ENCODE results near the gene TCEANC2. TPM values are rescaled to one million over a fixed set of nuclear protein-coding genes. Genes with fewer than 3 reads are reported as not detected.
"Not testable (repeated sequence)": the region's sequence is repeated elsewhere in the genome, so short reads cannot be mapped to it uniquely, and the experiment has no call there.

The TCEANC2 gene
- polyA plus RNA-seq, 4 donors, result 1.3 to 5.1 (median 1.9) TPM

- no peak for FAIRE-seq
These were observed 35.4 kb upstream of the TCEANC2 start, which contains the start of gene LDLRAD1 for GRCh38 chr1:54017979-54018378. Gene LDLRAD1, minus strand, starts transcription at chr1:54018186. Its CDS starts 74 bp downstream, at chr1:54018112.

GRCh38 chr1:54018635-54019034, 34.8 kb upstream of the TCEANC2 start:
- Histone ChIP-seq H3K27ac (ENCODE audit: low read depth in 1 of 3, low read length in 2 of 3) (no peak overlapping the region), H3K4me3 (ENCODE audit: low read depth in 1 of 3, low read length in 3 of 3) (no peak overlapping the region), H3K27me3 (ENCODE audit: control insufficient read depth in 3 of 3, insufficient read depth in 3 of 3, low read length in 3 of 3) (no peaks in the 10 kb centered on the region), H3K36me3 (ENCODE audit: control insufficient read depth in 3 of 3, insufficient read depth in 2 of 3, low read depth in 1 of 3, low read length in 3 of 3) (no peaks in the 10 kb centered on the region), H3K4me1 (ENCODE audit: control insufficient read depth in 3 of 3, insufficient read depth in 2 of 3, low read depth in 1 of 3, low read length in 2 of 3) (peaks cover 0 to 26% (median 0%) of the 10 kb centered on the region in 3 donors), H3K9me3 (ENCODE audit: control insufficient read depth in 2 of 2, insufficient read depth in 1 of 2, low read depth in 1 of 2, low read length in 1 of 2) (no peaks in the 10 kb centered on the region)
- no peak for FAIRE-seq
- 72 to 77% (median 73%) methylated on average over 5 of the region's 5 CpGs for WGBS, 3 donors
- DNase-seq, result no peak

More at GRCh38 chr1:54017979-54018378, 35.4 kb upstream of the TCEANC2 start, which contains the start of gene LDLRAD1:
- Histone ChIP-seq H3K27ac (ENCODE audit: low read depth in 1 of 3, low read length in 2 of 3) (no peak within 1 kb of the TSS), H3K4me1 (ENCODE audit: control insufficient read depth in 3 of 3, insufficient read depth in 2 of 3, low read depth in 1 of 3, low read length in 2 of 3) (peaks cover 0 to 32% (median 0%) of the 10 kb centered on the region in 3 donors), H3K36me3 (ENCODE audit: control insufficient read depth in 3 of 3, insufficient read depth in 2 of 3, low read depth in 1 of 3, low read length in 3 of 3) (no peaks in the 10 kb centered on the region), H3K27me3 (ENCODE audit: control insufficient read depth in 3 of 3, insufficient read depth in 3 of 3, low read length in 3 of 3) (no peaks in the 10 kb centered on the region), H3K4me3 (ENCODE audit: low read depth in 1 of 3, low read length in 3 of 3) (no peak within 1 kb of the TSS), H3K9me3 (ENCODE audit: control insufficient read depth in 2 of 2, insufficient read depth in 1 of 2, low read depth in 1 of 2, low read length in 1 of 2) (no peaks in the 10 kb centered on the region)
- 21 to 44% (median 36%) methylated on average over 6 of the region's 6 CpGs for WGBS, 3 donors
- DNase-seq, result peak; percentile 29 to 80

GRCh38 chr1:54019562-54020176, 33.7 kb upstream of the TCEANC2 start:
- H3K36me3 ChIP-seq (ENCODE audit: control insufficient read depth in 3 of 3, insufficient read depth in 2 of 3, low read depth in 1 of 3, low read length in 3 of 3); H3K27me3 ChIP-seq (ENCODE audit: control insufficient read depth in 3 of 3, insufficient read depth in 3 of 3, low read length in 3 of 3); DNase-seq; FAIRE-seq; H3K4me3 ChIP-seq (ENCODE audit: low read depth in 1 of 3, low read length in 3 of 3); H3K27ac ChIP-seq (ENCODE audit: low read depth in 1 of 3, low read length in 2 of 3); H3K9me3 ChIP-seq (ENCODE audit: control insufficient read depth in 2 of 2, insufficient read depth in 1 of 2, low read depth in 1 of 2, low read length in 1 of 2): not testable (repeated sequence)
- H3K4me1 ChIP-seq (ENCODE audit: control insufficient read depth in 3 of 3, insufficient read depth in 2 of 3, low read depth in 1 of 3, low read length in 2 of 3), result peaks cover 0 to 19% (median 0%) of the 10 kb centered on the region in 3 donors
- WGBS, 3 donors, result 87 to 92% (median 89%) methylated on average over 10 of the region's 10 CpGs

DNA sequence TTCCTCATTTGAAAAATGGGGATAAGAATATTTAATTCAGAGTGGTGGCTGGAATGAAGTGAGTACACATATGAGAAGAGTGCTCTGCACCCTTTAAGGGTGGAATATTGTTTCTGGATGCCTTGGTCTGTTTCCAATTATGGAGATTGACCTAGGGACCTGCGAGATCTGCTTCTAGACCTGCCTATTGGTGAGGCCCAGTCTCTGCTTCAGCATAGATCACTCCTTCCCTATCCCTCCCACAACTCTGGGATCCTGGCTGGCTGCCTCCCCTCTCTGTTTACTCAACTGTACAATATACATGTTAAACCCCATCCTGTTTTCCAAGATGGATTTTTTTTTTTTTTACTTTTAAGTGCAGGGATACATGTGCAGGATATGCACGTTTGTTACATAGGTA, 29.1 kb upstream of the TCEANC2 start:
- Histone ChIP-seq H3K27ac (ENCODE audit: low read depth in 1 of 3, low read length in 2 of 3) (no peak overlapping the region), H3K4me3 (ENCODE audit: low read depth in 1 of 3, low read length in 3 of 3) (no peak overlapping the region), H3K4me1 (ENCODE audit: control insufficient read depth in 3 of 3, insufficient read depth in 2 of 3, low read depth in 1 of 3, low read length in 2 of 3) (peaks cover 0 to 15% (median 0%) of the 10 kb centered on the region in 3 donors), H3K27me3 (ENCODE audit: control insufficient read depth in 3 of 3, insufficient read depth in 3 of 3, low read length in 3 of 3) (no peaks in the 10 kb centered on the region), H3K36me3 (ENCODE audit: control insufficient read depth in 3 of 3, insufficient read depth in 2 of 3, low read depth in 1 of 3, low read length in 3 of 3) (no peaks in the 10 kb centered on the region), H3K9me3 (ENCODE audit: control insufficient read depth in 2 of 2, insufficient read depth in 1 of 2, low read depth in 1 of 2, low read length in 1 of 2) (no peaks in the 10 kb centered on the region)
- DNase-seq, result no peak
- WGBS, 3 donors, result 74 to 97% (median 79%) methylated on average over 2 of the region's 2 CpGs
- no peak for FAIRE-seq

DNA sequence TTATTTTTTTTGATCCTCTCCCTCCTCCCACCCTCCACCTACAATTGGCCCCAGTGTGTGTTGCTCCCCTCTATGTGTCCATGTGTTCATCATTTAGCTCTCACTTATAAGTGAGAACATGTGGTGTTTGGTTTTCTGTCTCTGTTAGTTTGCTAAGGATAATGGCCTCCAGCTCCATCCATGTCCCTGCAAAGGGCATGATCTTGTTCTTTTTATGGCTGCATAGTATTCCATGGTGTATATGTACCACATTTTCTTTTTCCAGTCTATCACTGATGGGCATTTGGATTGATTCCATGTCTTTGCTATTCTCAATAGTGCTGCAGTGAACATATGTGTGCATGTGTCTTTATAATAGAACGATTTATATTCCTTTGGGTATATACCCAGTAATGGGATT, 28.6 kb upstream of the TCEANC2 start:
- 90 to 100% (median 97%) methylated on average over 1 of the region's 1 CpG for WGBS, 3 donors
- H3K36me3 ChIP-seq (ENCODE audit: control insufficient read depth in 3 of 3, insufficient read depth in 2 of 3, low read depth in 1 of 3, low read length in 3 of 3); H3K27ac ChIP-seq (ENCODE audit: low read depth in 1 of 3, low read length in 2 of 3); DNase-seq; H3K9me3 ChIP-seq (ENCODE audit: control insufficient read depth in 2 of 2, insufficient read depth in 1 of 2, low read depth in 1 of 2, low read length in 1 of 2); H3K4me3 ChIP-seq (ENCODE audit: low read depth in 1 of 3, low read length in 3 of 3); FAIRE-seq; H3K27me3 ChIP-seq (ENCODE audit: control insufficient read depth in 3 of 3, insufficient read depth in 3 of 3, low read length in 3 of 3): not testable (repeated sequence)
- peaks cover 0 to 19% (median 0%) of the 10 kb centered on the region in 3 donors for H3K4me1 ChIP-seq (ENCODE audit: control insufficient read depth in 3 of 3, insufficient read depth in 2 of 3, low read depth in 1 of 3, low read length in 2 of 3)

DNA sequence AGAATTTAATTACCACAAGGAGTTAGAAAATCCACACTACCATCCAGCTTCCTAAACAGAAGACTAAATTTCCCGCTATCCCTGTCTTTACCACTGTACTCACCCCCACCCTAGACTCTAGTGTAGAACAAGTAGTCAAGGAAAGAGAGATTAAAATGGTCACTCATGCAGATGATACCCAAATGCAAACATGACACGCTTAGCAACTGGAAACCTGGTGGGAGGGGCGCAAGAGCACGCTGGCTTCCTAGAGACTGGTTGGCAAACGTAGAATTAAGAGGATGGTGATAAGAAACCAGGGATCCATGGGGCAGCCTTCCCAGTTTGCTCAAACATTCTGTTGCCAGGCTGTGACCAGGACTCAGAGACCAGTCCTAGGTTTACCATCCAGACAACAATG, 25.6 kb upstream of the TCEANC2 start:
- no peaks in the 10 kb centered on the region for H3K27me3 ChIP-seq (ENCODE audit: control insufficient read depth in 3 of 3, insufficient read depth in 3 of 3, low read length in 3 of 3)
- peaks cover 0 to 5% (median 4%) of the 10 kb centered on the region in 3 donors for H3K36me3 ChIP-seq (ENCODE audit: control insufficient read depth in 3 of 3, insufficient read depth in 2 of 3, low read depth in 1 of 3, low read length in 3 of 3)
- FAIRE-seq (no peak), DNase-seq (peak; percentile 28 to 61)
- H3K4me3 ChIP-seq (ENCODE audit: low read depth in 1 of 3, low read length in 3 of 3), result no peak overlapping the region
- H3K4me1 ChIP-seq (ENCODE audit: control insufficient read depth in 3 of 3, insufficient read depth in 2 of 3, low read depth in 1 of 3, low read length in 2 of 3), result peaks cover 0 to 19% (median 0%) of the 10 kb centered on the region in 3 donors
- 77 to 83% (median 78%) methylated on average over 5 of the region's 5 CpGs for WGBS, 3 donors
- H3K27ac ChIP-seq (ENCODE audit: low read depth in 1 of 3, low read length in 2 of 3), result peak overlapping the region in 1 of 3 donors; percentile 54
- H3K9me3 ChIP-seq (ENCODE audit: control insufficient read depth in 2 of 2, insufficient read depth in 1 of 2, low read depth in 1 of 2, low read length in 1 of 2), result no peaks in the 10 kb centered on the region

DNA sequence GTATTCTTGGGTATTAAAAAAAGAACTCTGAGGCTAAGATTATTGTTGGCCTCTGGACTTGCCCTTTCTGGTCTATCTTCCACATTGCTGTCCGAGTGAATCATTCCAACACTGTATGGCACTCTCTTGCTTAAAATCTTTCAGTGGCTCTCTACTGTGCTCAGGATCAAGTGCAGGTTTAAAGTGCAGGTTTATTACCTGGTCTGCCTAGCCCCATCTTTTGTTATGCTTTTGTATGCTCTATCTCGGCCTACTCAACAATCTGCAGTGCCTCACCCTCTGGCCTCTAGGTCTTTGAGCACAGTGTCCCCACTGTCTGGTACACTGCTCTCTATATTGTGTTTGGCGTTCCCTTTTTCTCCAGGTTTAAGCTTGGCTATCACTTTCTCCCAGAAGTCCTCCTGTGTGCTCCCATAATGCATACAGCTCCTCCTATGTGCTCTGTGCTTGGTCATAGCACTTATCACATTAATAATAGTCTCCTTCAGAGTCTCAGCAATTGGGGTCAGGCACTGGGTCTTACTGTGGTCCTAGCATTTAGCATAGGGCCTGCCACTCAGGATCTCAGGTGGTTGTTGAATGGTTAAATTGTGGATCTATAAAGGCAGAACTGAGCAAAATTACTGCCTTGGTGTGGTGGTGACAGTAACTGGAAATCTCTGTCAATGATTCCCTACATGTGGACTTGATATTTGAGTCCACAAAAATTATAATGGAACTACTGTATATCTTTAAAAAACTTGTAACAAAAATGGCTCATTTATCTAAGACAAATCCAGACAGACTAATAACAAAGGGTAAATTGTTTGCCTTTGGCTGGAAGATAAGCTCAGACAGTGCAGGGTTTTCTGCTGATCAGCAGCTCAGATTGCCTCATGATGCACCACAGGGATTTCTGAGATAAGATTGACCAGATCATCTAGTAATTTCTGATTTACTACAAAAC, 24.8 kb upstream of the TCEANC2 start:
- DNase-seq (peak; percentile 33 to 62), FAIRE-seq (no peak)
- no peaks in the 10 kb centered on the region for H3K9me3 ChIP-seq (ENCODE audit: control insufficient read depth in 2 of 2, insufficient read depth in 1 of 2, low read depth in 1 of 2, low read length in 1 of 2)
- 21 to 70% (median 42%) methylated on average over 3 of the region's 3 CpGs for WGBS, 3 donors
- peaks cover 0 to 19% (median 0%) of the 10 kb centered on the region in 3 donors for H3K4me1 ChIP-seq (ENCODE audit: control insufficient read depth in 3 of 3, insufficient read depth in 2 of 3, low read depth in 1 of 3, low read length in 2 of 3)
- peak overlapping the region in 1 of 3 donors; percentile 54 for H3K27ac ChIP-seq (ENCODE audit: low read depth in 1 of 3, low read length in 2 of 3)
- no peak overlapping the region for H3K4me3 ChIP-seq (ENCODE audit: low read depth in 1 of 3, low read length in 3 of 3)
- no peaks in the 10 kb centered on the region for H3K27me3 ChIP-seq (ENCODE audit: control insufficient read depth in 3 of 3, insufficient read depth in 3 of 3, low read length in 3 of 3)
- peaks cover 3 to 11% (median 8%) of the 10 kb centered on the region in 3 donors for H3K36me3 ChIP-seq (ENCODE audit: control insufficient read depth in 3 of 3, insufficient read depth in 2 of 3, low read depth in 1 of 3, low read length in 3 of 3)

GRCh38 chr1:54037476-54037875, 15.9 kb upstream of the TCEANC2 start:
- Histone ChIP-seq H3K9me3 (ENCODE audit: control insufficient read depth in 2 of 2, insufficient read depth in 1 of 2, low read depth in 1 of 2, low read length in 1 of 2) (no peaks in the 10 kb centered on the region), H3K4me3 (ENCODE audit: low read depth in 1 of 3, low read length in 3 of 3) (no peak overlapping the region), H3K36me3 (ENCODE audit: control insufficient read depth in 3 of 3, insufficient read depth in 2 of 3, low read depth in 1 of 3, low read length in 3 of 3) (peaks cover 5 to 34% (median 27%) of the 10 kb centered on the region in 3 donors), H3K27me3 (ENCODE audit: control insufficient read depth in 3 of 3, insufficient read depth in 3 of 3, low read length in 3 of 3) (no peaks in the 10 kb centered on the region), H3K4me1 (ENCODE audit: control insufficient read depth in 3 of 3, insufficient read depth in 2 of 3, low read depth in 1 of 3, low read length in 2 of 3) (no peaks in the 10 kb centered on the region), H3K27ac (ENCODE audit: low read depth in 1 of 3, low read length in 2 of 3) (no peak overlapping the region)
- DNase-seq (no peak), FAIRE-seq (no peak)

All from small intestine (tissue), 7 donors.